RWPE1 (cell line): ENCODE data around the gene PDE4D.

Experiments
- CTCF ChIA-PET: fragments of 350-600 bp; sonication (Branson Sonifier 250); formaldehyde crosslinking; extraction: SDS; loops from one replicate; lab custom pipeline; 2021; lab: Yijun Ruan, JAX
- POLR2A ChIA-PET: fragments of 400-600 bp; formaldehyde crosslinking; extraction: SDS; loops from one replicate; lab custom pipeline; 2020; ENCODE audit warnings: antibody characterized with exemption; ENCODE audit not compliant: low non-redundant PET; lab: Yijun Ruan, JAX
- DNase-seq: peaks from one replicate; pipeline ENCODE4 v3.0.0; 2012; ENCODE audit warnings: low spot score
- H3K27ac ChIP-seq: fragments of 450-650 bp; 2 replicates; pipeline ENCODE4 v1.5.1; 2017
- CTCF ChIP-seq: fragments of 450-650 bp; conservative IDR thresholded peaks from 2 replicates; pipeline ENCODE4 v1.5.1; 2017; ENCODE audit warnings: low read depth, mild to moderate bottlenecking

Gene PDE4D

GRCh38 chr5:59079622-59080620 is 813.6 kb downstream of the PDE4D start:
- no peak for TF ChIP-seq CTCF
- ChIA-PET CTCF (interaction anchor here (0.6 to 1.3 kb wide), 3 partner anchors 45 to 1763 kb away, joined by 3 to 5 read pairs (median 4); no protein-coding TSS in a partner anchor), POLR2A (no interaction called here)
- peak overlapping the region; percentile 58 for H3K27ac ChIP-seq
- DNase-seq = peak; percentile 71

GRCh38 chr5:59071755-59072549 is 821.6 kb downstream of the PDE4D start:
- ChIA-PET CTCF (no interaction called here), POLR2A (no interaction called here)
- no peak overlapping the region for H3K27ac ChIP-seq
- no peak for DNase-seq
- TF ChIP-seq CTCF = no peak

- DNase-seq = peak; percentile 71
- CTCF ChIA-PET = interaction anchor here (0.7 kb wide), 1 partner anchor 58 kb away, joined by 4 read pairs; no protein-coding TSS in a partner anchor
- POLR2A ChIA-PET = no interaction called here
- TF ChIP-seq CTCF = no peak
- H3K27ac ChIP-seq = no peak overlapping the region
These were observed 824.0 kb downstream of the PDE4D start for GRCh38 chr5:59069438-59070079.

GRCh38 chr5:59067956-59068656 is 825.4 kb downstream of the PDE4D start:
- H3K27ac ChIP-seq = no peak overlapping the region
- no peak for TF ChIP-seq CTCF
- ChIA-PET POLR2A (no interaction called here), CTCF (interaction anchor here (0.6 to 0.7 kb wide), 2 partner anchors 311 to 407 kb away, joined by 3 to 4 read pairs; no protein-coding TSS in a partner anchor)
- DNase-seq = no peak

- TF ChIP-seq CTCF = no peak
- DNase-seq = no peak
- CTCF ChIA-PET = no interaction called here
- H3K27ac ChIP-seq = no peak overlapping the region
- POLR2A ChIA-PET = no interaction called here
These were observed 827.0 kb downstream of the PDE4D start for GRCh38 chr5:59066367-59067163.
